Keratinocyte (primary cell): ENCODE data around the gene SLC44A5. TPM values are rescaled to one million over a fixed set of nuclear protein-coding genes. Genes with fewer than 3 reads are reported as not detected.

Experiments used
- DNase-seq: peaks from one replicate; pipeline ENCODE4 v3.0.0-alpha.2; 2011; ENCODE audit warnings: low read depth, missing footprints, low spot score
- FAIRE-seq: peaks from 2 replicates; lab custom pipeline; 2011; peaks lifted over from hg19 to GRCh38; lab: Jason Lieb, UNC
- H2AFZ ChIP-seq: 2 replicates; pipeline ENCODE4 v1.6.0; 2012; ENCODE audit warnings: low read length, control low read depth, inconsistent platforms; ENCODE audit not compliant: control insufficient read depth
- H3K27ac ChIP-seq: 2 replicates; pipeline ENCODE4 v1.5.1; 2011; ENCODE audit warnings: low read length; ENCODE audit not compliant: control insufficient read depth, insufficient read depth
- H3K27me3 ChIP-seq: 3 replicates; pipeline ENCODE4 v1.6.0; 2011; ENCODE audit warnings: low read length; ENCODE audit not compliant: control insufficient read depth, insufficient read depth; ENCODE audit errors: extremely low read depth
- H3K36me3 ChIP-seq, 2 experiments: 2 replicates in 1 of 2; 3 replicates in 1 of 2; pipeline ENCODE4 v1.5.1; 2011; ENCODE audit warnings: low read length in 2 of 2, mild to moderate bottlenecking in 1 of 2; ENCODE audit not compliant: control insufficient read depth in 2 of 2, insufficient read depth in 2 of 2; ENCODE audit errors: extremely low read depth in 1 of 2
- H3K4me1 ChIP-seq: 3 replicates; pipeline ENCODE4 v1.5.1; 2011; ENCODE audit warnings: low read length; ENCODE audit not compliant: control insufficient read depth, insufficient read depth; ENCODE audit errors: extremely low read depth
- H3K4me2 ChIP-seq: 3 replicates; pipeline ENCODE4 v1.6.0; 2011; ENCODE audit warnings: low read depth, low read length; ENCODE audit not compliant: control insufficient read depth, insufficient read depth; ENCODE audit errors: extremely low read depth
- H3K4me3 ChIP-seq, 3 experiments: fragments of 200-600 bp in 1 of 3; sonication (generic) in 1 of 3; 2 replicates in 2 of 3; 3 replicates in 1 of 3; pipeline ENCODE4 v1.5.1; 2011 to 2016; ENCODE audit warnings: low read length in 3 of 3, mild to moderate bottlenecking in 3 of 3, control low read depth in 2 of 3, inconsistent platforms in 1 of 3, low read depth in 1 of 3, mixed read lengths in 1 of 3, mixed run types in 1 of 3, moderate library complexity in 1 of 3; ENCODE audit not compliant: control insufficient read depth in 2 of 3, insufficient read depth in 2 of 3; ENCODE audit errors: extremely low read depth in 1 of 3
- H3K79me2 ChIP-seq: 2 replicates; pipeline ENCODE4 v1.6.0; 2012; ENCODE audit warnings: low read length; ENCODE audit not compliant: control insufficient read depth, insufficient read depth
- H3K9ac ChIP-seq: 3 replicates; pipeline ENCODE4 v1.6.0; 2011; ENCODE audit warnings: low read length; ENCODE audit not compliant: control insufficient read depth, insufficient read depth; ENCODE audit errors: extremely low read depth
- H3K9me1 ChIP-seq: 3 replicates; pipeline ENCODE4 v1.6.0; 2011; ENCODE audit warnings: low read length; ENCODE audit not compliant: control insufficient read depth, insufficient read depth; ENCODE audit errors: extremely low read depth
- H3K9me3 ChIP-seq: 2 replicates; pipeline ENCODE4 v1.5.1; 2012; ENCODE audit warnings: low read depth, low read length; ENCODE audit not compliant: control insufficient read depth
- H4K20me1 ChIP-seq: 3 replicates; pipeline ENCODE4 v1.6.0; 2011; ENCODE audit warnings: low read length; ENCODE audit not compliant: control insufficient read depth, insufficient read depth; ENCODE audit errors: extremely low read depth
- EZH2 ChIP-seq: IDR thresholded peaks from one replicate; pipeline ENCODE4 v1.6.1; 2012; ENCODE audit warnings: inconsistent platforms, mild to moderate bottlenecking, low read length, moderate library complexity
- dilution Hi-C: fragments of 300-500 bp; cut with MboI; formaldehyde crosslinking; loops from one replicate; pipeline ENCODE4 v1.7.0; 2020; ENCODE audit warnings: low sequenced_read_pairs; ENCODE audit not compliant: extremely low pct_ligation_motif_present
- polyA plus RNA-seq, 5 experiments: library from polyadenylated mRNA; depleted of rRNA in 3 of 5; stranded (reverse) in 3 of 5; stranded (forward) in 1 of 5; unstranded in 1 of 5; fragments of >200 nt; gene quantifications; 1 replicate in 1 of 5; 2 replicates in 3 of 5; 3 replicates in 1 of 5; pipeline versions ENCODE4 v1.2.1 to v1.2.3, GENCODE V29; 2011 to 2012; ENCODE audit warnings: missing spikeins in 2 of 5, low read depth in 1 of 5, low replicate concordance in 1 of 5
- TF ChIP-seq, protein P1 (sequence below), 3 experiments: IDR thresholded peaks in 1 of 3; conservative IDR thresholded peaks in 1 of 3; optimal IDR thresholded peaks in 1 of 3; 2 replicates in 2 of 3; 3 replicates in 1 of 3; pipeline versions ENCODE3 to v1.5.1; 2011; ENCODE audit warnings: low read length in 3 of 3, mild to moderate bottlenecking in 3 of 3, moderate library complexity in 2 of 3, control low read depth in 1 of 3, inconsistent platforms in 1 of 3; ENCODE audit not compliant: insufficient read depth in 2 of 3; ENCODE audit errors: extremely low read depth in 1 of 3

SLC44A5 gene
- polyA plus RNA-seq, 1 donor (not counting 4 experiments of a cell fraction or from before 2014, with no cell fraction given) = 0.72 TPM

DNA sequence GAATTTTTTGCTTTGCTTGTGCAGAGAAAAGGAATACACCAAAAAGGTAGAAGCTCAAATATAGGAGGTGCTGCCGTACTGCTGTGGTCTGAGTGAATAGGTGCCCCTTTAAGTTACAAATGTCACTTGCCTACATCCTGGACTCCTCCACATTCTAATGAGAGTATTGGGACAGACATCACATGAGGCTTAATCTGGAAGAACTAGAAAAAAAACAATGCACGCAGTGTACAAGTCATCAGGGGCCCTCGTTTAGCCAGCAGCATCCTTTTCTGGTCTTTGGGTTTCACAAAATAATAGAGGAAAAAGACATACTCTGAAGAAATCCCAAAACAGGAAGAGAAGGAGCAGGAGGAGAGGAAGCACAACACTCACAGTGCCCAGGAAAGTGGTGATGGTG is 89.3 kb downstream of the SLC44A5 start:
- TF ChIP-seq EZH2 = no peak
- TF ChIP-seq, protein P1, sequence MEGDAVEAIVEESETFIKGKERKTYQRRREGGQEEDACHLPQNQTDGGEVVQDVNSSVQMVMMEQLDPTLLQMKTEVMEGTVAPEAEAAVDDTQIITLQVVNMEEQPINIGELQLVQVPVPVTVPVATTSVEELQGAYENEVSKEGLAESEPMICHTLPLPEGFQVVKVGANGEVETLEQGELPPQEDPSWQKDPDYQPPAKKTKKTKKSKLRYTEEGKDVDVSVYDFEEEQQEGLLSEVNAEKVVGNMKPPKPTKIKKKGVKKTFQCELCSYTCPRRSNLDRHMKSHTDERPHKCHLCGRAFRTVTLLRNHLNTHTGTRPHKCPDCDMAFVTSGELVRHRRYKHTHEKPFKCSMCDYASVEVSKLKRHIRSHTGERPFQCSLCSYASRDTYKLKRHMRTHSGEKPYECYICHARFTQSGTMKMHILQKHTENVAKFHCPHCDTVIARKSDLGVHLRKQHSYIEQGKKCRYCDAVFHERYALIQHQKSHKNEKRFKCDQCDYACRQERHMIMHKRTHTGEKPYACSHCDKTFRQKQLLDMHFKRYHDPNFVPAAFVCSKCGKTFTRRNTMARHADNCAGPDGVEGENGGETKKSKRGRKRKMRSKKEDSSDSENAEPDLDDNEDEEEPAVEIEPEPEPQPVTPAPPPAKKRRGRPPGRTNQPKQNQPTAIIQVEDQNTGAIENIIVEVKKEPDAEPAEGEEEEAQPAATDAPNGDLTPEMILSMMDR (optimal IDR thresholded peaks at IDR 0.05 in 1 of 3, IDR thresholded peaks at IDR 0.05 in 1 of 3, conservative IDR thresholded peaks at IDR 0.05 in 1 of 3; ENCODE audit: extremely low read depth in 1 of 3, insufficient read depth in 2 of 3, low read length in 3 of 3) = no peak
- no peaks in the 10 kb centered on the region for H3K27me3 ChIP-seq
- H3K4me2 ChIP-seq = no peak overlapping the region

DNA sequence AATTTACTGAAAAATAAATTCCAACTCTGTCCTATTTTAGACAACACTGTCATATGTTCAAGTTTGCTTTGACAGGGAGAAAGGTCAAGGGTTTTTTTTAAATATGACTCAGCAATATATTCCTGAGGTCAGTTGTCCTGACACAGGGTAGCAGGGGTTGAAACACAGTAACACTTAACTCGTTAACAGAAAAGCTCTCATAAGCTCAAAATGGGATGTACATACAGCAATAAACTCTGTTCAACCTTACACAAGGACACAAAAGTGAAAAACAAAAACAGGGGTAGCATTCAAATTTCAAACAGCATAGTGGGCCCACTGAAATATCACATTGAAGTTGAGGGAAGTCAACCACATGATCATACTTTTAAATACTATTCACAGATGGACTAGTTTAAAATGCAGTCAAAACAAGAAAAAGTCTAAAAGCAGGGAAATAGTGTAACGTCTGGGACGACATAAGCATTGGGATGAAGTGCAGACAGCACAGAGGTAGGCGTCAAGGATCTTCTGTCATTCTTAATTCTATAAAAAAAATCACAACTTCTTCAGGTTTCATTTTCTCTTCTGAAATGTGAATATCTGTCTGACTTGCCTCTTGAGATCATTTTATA is 89.9 kb downstream of the SLC44A5 start:
- Histone ChIP-seq H3K27me3 (no peaks in the 10 kb centered on the region), H3K27ac (no peak overlapping the region), H3K9me3 (no peaks in the 10 kb centered on the region), H2AFZ (no peak overlapping the region), H3K4me3 (no peak overlapping the region), H3K9ac (no peak overlapping the region), H3K4me1 (no peaks in the 10 kb centered on the region), H3K79me2 (no peaks in the 10 kb centered on the region), H3K4me2 (no peak overlapping the region), H3K36me3 (no peaks in the 10 kb centered on the region), H3K9me1 (no peaks in the 10 kb centered on the region), H4K20me1 (no peaks in the 10 kb centered on the region)
- FAIRE-seq (no peak), DNase-seq (no peak)
- TF ChIP-seq, protein P1 (optimal IDR thresholded peaks at IDR 0.05 in 1 of 3, IDR thresholded peaks at IDR 0.05 in 1 of 3, conservative IDR thresholded peaks at IDR 0.05 in 1 of 3; ENCODE audit: extremely low read depth in 1 of 3, insufficient read depth in 2 of 3, low read length in 3 of 3) = no peak
- TF ChIP-seq EZH2 = no peak
- dilution Hi-C loops = no loop called here

More for the DNA sequence above, 89.3 kb downstream of the SLC44A5 start:
- Histone ChIP-seq H3K27ac (no peak overlapping the region), H3K4me1 (no peaks in the 10 kb centered on the region), H4K20me1 (no peaks in the 10 kb centered on the region), H2AFZ (no peak overlapping the region), H3K79me2 (no peaks in the 10 kb centered on the region), H3K9me1 (no peaks in the 10 kb centered on the region), H3K4me3 (no peak overlapping the region), H3K9me3 (no peaks in the 10 kb centered on the region), H3K9ac (no peak overlapping the region), H3K36me3 (no peaks in the 10 kb centered on the region)
- no peak for FAIRE-seq
- DNase-seq = no peak
- dilution Hi-C loops = no loop called here
